Endometrium (tissue), 2 donors: Measurements from ENCODE around the gene WDR86.

Experiments used
- FAIRE-seq: peaks from 2 replicates; lab custom pipeline; 2012; peaks lifted over from hg19 to GRCh38; lab: Jason Lieb, UNC
- donor health status: control.
- donor health status: control.

The WDR86 gene

GRCh38 chr7:151409667-151410404 lies at the start of gene WDR86:
Gene WDR86 (minus strand): TSS chr7:151410038. CDS start chr7:151409589, 449 bp downstream.
- FAIRE-seq: no peak

GRCh38 chr7:151457534-151457933 lies 47.7 kb upstream of the WDR86 start:
- no peak for FAIRE-seq

- no peak for FAIRE-seq
These were observed 46.9 kb upstream of the WDR86 start for GRCh38 chr7:151456782-151457181.

GRCh38 chr7:151456276-151456675 lies 46.4 kb upstream of the WDR86 start:
- FAIRE-seq: no peak

GRCh38 chr7:151455690-151456089 lies 45.9 kb upstream of the WDR86 start:
- FAIRE-seq: no peak

GRCh38 chr7:151454932-151455530 lies 45.2 kb upstream of the WDR86 start:
- FAIRE-seq: no peak

GRCh38 chr7:151454305-151454704 lies 44.5 kb upstream of the WDR86 start:
- FAIRE-seq: no peak

- FAIRE-seq: no peak
These were observed 43.5 kb upstream of the WDR86 start for GRCh38 chr7:151453326-151453791.

GRCh38 chr7:151452680-151453325 lies 43.0 kb upstream of the WDR86 start:
- FAIRE-seq: no peak

GRCh38 chr7:151451626-151452571 lies 42.1 kb upstream of the WDR86 start:
- no peak for FAIRE-seq

- no peak for FAIRE-seq
These were observed 41.3 kb upstream of the WDR86 start for GRCh38 chr7:151451156-151451555.

- no peak for FAIRE-seq
These were observed 40.2 kb upstream of the WDR86 start for GRCh38 chr7:151449990-151450389.

- peak; percentile 63 for FAIRE-seq
These were observed 38.7 kb upstream of the WDR86 start for GRCh38 chr7:151448261-151449252.

GRCh38 chr7:151447901-151448260 lies 38.0 kb upstream of the WDR86 start:
- no peak for FAIRE-seq

- FAIRE-seq: no peak
These were observed 37.5 kb upstream of the WDR86 start for GRCh38 chr7:151447312-151447711.

- FAIRE-seq: no peak
These were observed 36.6 kb upstream of the WDR86 start for GRCh38 chr7:151446412-151446811.

- no peak for FAIRE-seq
These were observed 34.8 kb upstream of the WDR86 start for GRCh38 chr7:151444632-151445031.

GRCh38 chr7:151442776-151443496 lies 33.1 kb upstream of the WDR86 start:
- FAIRE-seq: no peak

- FAIRE-seq: no peak
These were observed 31.1 kb upstream of the WDR86 start for GRCh38 chr7:151440799-151441445.
